Measurements from ENCODE around the gene PRPF31.

GRCh38 chr19:54123682-54124081 is 8.1 kb downstream of the PRPF31 start:
- TF ChIP-seq POLR2A (IDR thresholded peaks at IDR 0.05) = no peak
- TF ChIP-seq CTCF (IDR thresholded peaks at IDR 0.05) = no peak

All from thyroid gland (tissue), 4 donors.